B cell (primary cell): ENCODE measurements around the gene FIBCD1. TPM values are rescaled to one million over a fixed set of nuclear protein-coding genes. Genes with fewer than 3 reads are reported as not detected.

Source experiments
- ATAC-seq: fragments of 200-7000 bp; cut with Tn5 transposase; one replicate; pipeline ENCODE4 v1.10.0; 2021; ENCODE audit warnings: low read depth, mild to moderate bottlenecking, moderate number of reproducible peaks, moderate library complexity
- CTCF ChIA-PET: fragments of 350-600 bp; sonication (Branson Sonifier 250); formaldehyde crosslinking; loops from one replicate; lab custom pipeline; 2021; ENCODE audit warnings: antibody characterized with exemption, inconsistent platforms; lab: Charles Lee
- POLR2A ChIA-PET: fragments of 350-600 bp; sonication (Branson Sonifier 250); formaldehyde crosslinking; loops from one replicate; lab custom pipeline; 2021; ENCODE audit warnings: antibody characterized with exemption; lab: Charles Lee
- DNase-seq: peaks from one replicate; pipeline ENCODE4 v3.0.0; 2013
- H2AFZ ChIP-seq: 2 replicates; pipeline ENCODE4 v1.6.1; 2012; ENCODE audit warnings: mild to moderate bottlenecking, low read depth, low read length; ENCODE audit not compliant: insufficient read depth, poor library complexity, severe bottlenecking
- H3K27ac ChIP-seq, 2 donors: 1 replicate in 1 of 2; 2 replicates in 1 of 2; pipeline ENCODE4 v1.5.1; 2012 to 2013; ENCODE audit warnings: low read length in 2 of 2, mild to moderate bottlenecking in 2 of 2, moderate library complexity in 1 of 2
- H3K27me3 ChIP-seq, 4 experiments: fragments of 200-600 bp in 1 of 4; sonication (generic) in 1 of 4; replicated peaks in 1 of 4; 1 replicate in 2 of 4; 2 replicates in 2 of 4; pipeline versions ENCODE4 v1.6.1 to v1.7.0; 2013 to 2016; ENCODE audit warnings: low read length in 3 of 4, mild to moderate bottlenecking in 2 of 4, mixed read lengths in 1 of 4, moderate library complexity in 1 of 4; ENCODE audit not compliant: insufficient read depth in 4 of 4, control insufficient read depth in 3 of 4; ENCODE audit errors: control extremely low read depth in 1 of 4
- H3K36me3 ChIP-seq, 2 experiments: replicated peaks in 1 of 2; 1 replicate in 1 of 2; 2 replicates in 1 of 2; pipeline versions ENCODE4 v1.6.1 to v1.7.1; 2013; ENCODE audit warnings: low read length in 1 of 2; ENCODE audit not compliant: insufficient read depth in 2 of 2, control insufficient read depth in 1 of 2; ENCODE audit errors: control extremely low read depth in 1 of 2, extremely low read depth in 1 of 2
- H3K4me1 ChIP-seq, 2 donors: fragments of 200-600 bp in 1 of 2; sonication (generic) in 1 of 2; 1 replicate in 1 of 2; 2 replicates in 1 of 2; pipeline versions ENCODE4 v1.5.1 to v1.6.1; 2013 to 2017; ENCODE audit warnings: low read length in 2 of 2; ENCODE audit not compliant: control insufficient read depth in 2 of 2, insufficient read depth in 2 of 2
- H3K4me2 ChIP-seq: replicated peaks from 2 replicates; pipeline ENCODE3; 2012; ENCODE audit warnings: mild to moderate bottlenecking, low read depth, low read length; ENCODE audit not compliant: poor library complexity, severe bottlenecking
- H3K4me3 ChIP-seq, 5 experiments: fragments of 200-600 bp in 1 of 5; sonication (generic) in 1 of 5; 1 replicate in 3 of 5; 2 replicates in 2 of 5; pipeline versions ENCODE4 v1.5.1 to v1.7.0; 2011 to 2016; ENCODE audit warnings: low read length in 4 of 5, mild to moderate bottlenecking in 4 of 5, low read depth in 2 of 5, control low read depth in 1 of 5, moderate library complexity in 1 of 5; ENCODE audit not compliant: insufficient read depth in 1 of 5; ENCODE audit errors: control extremely low read depth in 1 of 5, extremely low read depth in 1 of 5
- H3K79me2 ChIP-seq: fragments of 200-600 bp; sonication (generic); one replicate; pipeline ENCODE4 v1.6.0; 2016; ENCODE audit warnings: low read length; ENCODE audit not compliant: control insufficient read depth, insufficient read depth
- H3K9ac ChIP-seq: fragments of 200-600 bp; sonication (generic); 2 replicates; pipeline ENCODE4 v1.6.1; 2017; ENCODE audit warnings: mild to moderate bottlenecking, low read length, moderate library complexity
- H3K9me3 ChIP-seq, 3 donors: one replicate each; pipeline versions ENCODE4 v1.6.1 to v1.7.1; 2013; ENCODE audit warnings: low read length in 2 of 3; ENCODE audit not compliant: control insufficient read depth in 2 of 3, insufficient read depth in 1 of 3; ENCODE audit errors: control extremely low read depth in 1 of 3
- H4K20me1 ChIP-seq: 2 replicates; pipeline ENCODE4 v1.6.0; 2012; ENCODE audit warnings: mild to moderate bottlenecking, low read length; ENCODE audit not compliant: insufficient read depth, control insufficient read depth, poor library complexity, severe bottlenecking
- H3K27ac Mint-ChIP-seq: one replicate; pipeline ENCODE4 v1.8.0; 2021; ENCODE audit warnings: mixed read lengths
- H3K27me3 Mint-ChIP-seq: one replicate; pipeline ENCODE4 v1.8.0; 2021; ENCODE audit warnings: mixed read lengths
- H3K4me1 Mint-ChIP-seq: one replicate; pipeline ENCODE4 v1.8.0; 2021; ENCODE audit warnings: mixed read lengths
- H3K4me3 Mint-ChIP-seq: one replicate; pipeline ENCODE4 v1.8.0; 2021; ENCODE audit warnings: mixed read lengths
- H3K9me3 Mint-ChIP-seq: one replicate; pipeline ENCODE4 v1.8.0; 2022; ENCODE audit warnings: mixed read lengths; ENCODE audit not compliant: insufficient read depth
- WGBS: methylation state at CpG from one replicate; pipeline ENCODE4 v1.1.5; 2013; ENCODE audit warnings: missing lambda C conversion rate; ENCODE audit not compliant: insufficient coverage; 5-methylcytosine and 5-hydroxymethylcytosine counted together
- intact Hi-C: fragments of 100-400 bp; cut with micrococcal nuclease; formaldehyde crosslinking; loops from one replicate; pipeline ENCODE4 v1.10.0; 2022
- polyA plus RNA-seq: library from polyadenylated mRNA; depleted of rRNA; stranded (reverse); fragments of >200 nt; gene quantifications from 2 replicates; pipeline ENCODE4 v1.2.3, GENCODE V29; 2012
- total RNA-seq, 2 donors: library from RNA; stranded (reverse); fragments of 120-200 nt in 1 of 2; gene quantifications; 1 replicate in 1 of 2; 2 replicates in 1 of 2; pipeline versions ENCODE4 v1.2.3 to v1.2.4, GENCODE V29; 2013 to 2022
- TF ChIP-seq, protein P1 (sequence below): fragments of 200-600 bp; IDR thresholded peaks from one replicate; pipeline ENCODE4 v1.8.0; 2022; ENCODE audit warnings: antibody characterized with exemption, mild to moderate bottlenecking

Gene FIBCD1
- total and polyA plus RNA-seq, 2 donors (not counting 1 experiment from before 2014, with no cell fraction given): not detected

DNA sequence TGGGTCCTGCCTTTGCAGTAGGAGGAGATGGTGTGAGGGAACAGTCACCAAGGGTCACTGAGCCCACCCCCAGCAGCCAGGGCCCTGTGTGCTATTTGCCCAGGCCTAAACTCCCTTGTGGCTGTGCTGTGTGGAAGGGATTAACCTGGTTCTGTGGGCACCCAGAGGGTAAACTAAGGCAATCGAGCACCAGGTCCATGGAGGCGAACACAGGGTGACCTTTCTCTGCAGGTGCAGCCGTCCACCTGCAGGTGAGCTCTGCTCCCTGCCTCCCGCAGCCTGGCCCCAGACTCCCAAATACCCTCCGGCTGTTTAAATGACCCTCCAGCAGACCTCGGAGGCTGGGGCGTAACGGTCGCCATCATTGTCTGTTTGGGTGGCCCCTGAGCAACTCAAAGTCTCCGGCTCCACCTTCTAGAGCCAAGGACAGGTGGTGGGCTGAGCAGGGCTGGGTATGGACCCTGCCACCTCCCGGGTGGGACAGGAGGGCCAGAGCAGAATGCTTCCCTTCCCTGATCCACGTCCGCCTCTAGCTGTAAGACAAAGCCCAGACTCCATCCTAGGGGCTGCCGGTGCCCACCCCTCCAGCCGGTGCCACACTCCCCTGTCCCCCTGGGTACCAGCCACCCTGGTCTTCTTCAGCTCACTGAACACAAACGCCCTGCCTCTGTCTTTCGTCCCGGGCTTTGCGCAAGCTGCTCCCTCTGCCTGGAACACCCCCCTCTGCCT is 34.1 kb upstream of the FIBCD1 start:
- H3K9me3 Mint-ChIP-seq: no peaks in the 10 kb centered on the region
- POLR2A ChIA-PET: no interaction called here

More for the DNA sequence above, 34.1 kb upstream of the FIBCD1 start:
- H4K20me1 ChIP-seq: no peaks in the 10 kb centered on the region
- no peak overlapping the region for H3K4me3 ChIP-seq
- no peaks in the 10 kb centered on the region for H3K36me3 ChIP-seq
- ATAC-seq (no peak), DNase-seq (no peak)
- no peaks in the 10 kb centered on the region for H3K79me2 ChIP-seq
- TF ChIP-seq, protein P1, sequence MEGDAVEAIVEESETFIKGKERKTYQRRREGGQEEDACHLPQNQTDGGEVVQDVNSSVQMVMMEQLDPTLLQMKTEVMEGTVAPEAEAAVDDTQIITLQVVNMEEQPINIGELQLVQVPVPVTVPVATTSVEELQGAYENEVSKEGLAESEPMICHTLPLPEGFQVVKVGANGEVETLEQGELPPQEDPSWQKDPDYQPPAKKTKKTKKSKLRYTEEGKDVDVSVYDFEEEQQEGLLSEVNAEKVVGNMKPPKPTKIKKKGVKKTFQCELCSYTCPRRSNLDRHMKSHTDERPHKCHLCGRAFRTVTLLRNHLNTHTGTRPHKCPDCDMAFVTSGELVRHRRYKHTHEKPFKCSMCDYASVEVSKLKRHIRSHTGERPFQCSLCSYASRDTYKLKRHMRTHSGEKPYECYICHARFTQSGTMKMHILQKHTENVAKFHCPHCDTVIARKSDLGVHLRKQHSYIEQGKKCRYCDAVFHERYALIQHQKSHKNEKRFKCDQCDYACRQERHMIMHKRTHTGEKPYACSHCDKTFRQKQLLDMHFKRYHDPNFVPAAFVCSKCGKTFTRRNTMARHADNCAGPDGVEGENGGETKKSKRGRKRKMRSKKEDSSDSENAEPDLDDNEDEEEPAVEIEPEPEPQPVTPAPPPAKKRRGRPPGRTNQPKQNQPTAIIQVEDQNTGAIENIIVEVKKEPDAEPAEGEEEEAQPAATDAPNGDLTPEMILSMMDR: no peak
- no peak overlapping the region for H3K27ac ChIP-seq
- H3K4me2 ChIP-seq: no peak overlapping the region
- WGBS: 85% methylated on average over 19 of the region's 19 CpGs
- H3K9me3 ChIP-seq: no peaks in the 10 kb centered on the region
- H2AFZ ChIP-seq: no peak overlapping the region
- H3K9ac ChIP-seq: no peak overlapping the region
- CTCF ChIA-PET: interaction anchor here (1.6 kb wide), 1 partner anchor 73 kb away, joined by 4 read pairs; no protein-coding TSS in a partner anchor
- peaks cover 0 to 11% (median 0%) of the 10 kb centered on the region in 4 experiments for H3K27me3 ChIP-seq
- no peak overlapping the region for H3K4me3 Mint-ChIP-seq
- intact Hi-C loops: no loop called here
- no peaks in the 10 kb centered on the region for H3K4me1 Mint-ChIP-seq
- peaks cover 18% of the 10 kb centered on the region for H3K27me3 Mint-ChIP-seq
- H3K4me1 ChIP-seq: no peaks in the 10 kb centered on the region
- no peak overlapping the region for H3K27ac Mint-ChIP-seq
